ENCODE results near the gene REV1. TPM values are rescaled to one million over a fixed set of nuclear protein-coding genes. Genes with fewer than 3 reads are reported as not detected.

Gene REV1
- total RNA-seq, 1 experiment from 2014 or later, result 34.3 TPM

GRCh38 chr2:99399795-99400194 lies 90.0 kb downstream of the REV1 start:
- ChIA-PET CTCF (no interaction called here), POLR2A (no interaction called here), RAD21 (ENCODE audit: low non-redundant PET in 1 of 2, low total read pairs in 2 of 2, uncharacterized antibody in 2 of 2, unreplicated experiment in 2 of 2) (no interaction called here)
- Histone ChIP-seq H4K20me1 (ENCODE audit: insufficient read depth) (no peaks in the 10 kb centered on the region), H3K4me2 (ENCODE audit: low read length) (no peak overlapping the region), H3K4me1 (ENCODE audit: control insufficient read depth in 1 of 2, insufficient read depth in 2 of 2, low read length in 2 of 2) (peaks cover 0 to 6% of the 10 kb centered on the region in 2 experiments; a peak in 1 of 4 replicates), H3K79me2 (ENCODE audit: insufficient read depth, low read length) (no peaks in the 10 kb centered on the region; the same call in 1 of the 2 replicates), H3K9me2 (ENCODE audit: insufficient read depth) (no peaks in the 10 kb centered on the region), H3K36me3 (ENCODE audit: control insufficient read depth in 1 of 2, insufficient read depth in 2 of 2, low read length in 2 of 2) (peaks cover 50 to 72% of the 10 kb centered on the region in 2 experiments), H3K4me3 (replicated peaks in 1 of 2; ENCODE audit: low read depth in 1 of 2, low read length in 2 of 2) (no peak overlapping the region), H3K9ac (ENCODE audit: low read length) (no peak overlapping the region), H3K27me3 (ENCODE audit: insufficient read depth, low read length) (no peaks in the 10 kb centered on the region), H3K9me3 (ENCODE audit: control insufficient read depth in 1 of 2, insufficient read depth in 1 of 2, low read depth in 1 of 2, low read length in 2 of 2) (no peaks in the 10 kb centered on the region), H2AFZ (ENCODE audit: low read depth, low read length, poor library complexity, severe bottlenecking) (no peak overlapping the region), H3K27ac (ENCODE audit: low read depth, low read length) (no peak overlapping the region)
- TF ChIP-seq TCF7L2 (IDR thresholded peaks at IDR 0.05; ENCODE audit: borderline replicate concordance, extremely low read depth, insufficient read depth, insufficient read length) (no peak), EZH2 (IDR thresholded peaks at IDR 0.05) (no peak), ELF1 (IDR thresholded peaks at IDR 0.05; ENCODE audit: borderline replicate concordance, low read depth) (no peak), CBX3 (IDR thresholded peaks at IDR 0.05; ENCODE audit: low read depth) (no peak), REST (IDR thresholded peaks at IDR 0.05; ENCODE audit: low read depth) (no peak), EGR1 (IDR thresholded peaks at IDR 0.05; ENCODE audit: low read depth) (no peak)
- TF ChIP-seq, protein P1, sequence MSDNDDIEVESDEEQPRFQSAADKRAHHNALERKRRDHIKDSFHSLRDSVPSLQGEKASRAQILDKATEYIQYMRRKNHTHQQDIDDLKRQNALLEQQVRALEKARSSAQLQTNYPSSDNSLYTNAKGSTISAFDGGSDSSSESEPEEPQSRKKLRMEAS (IDR thresholded peaks at IDR 0.05), result no peak
- ATAC-seq (no peak), DNase-seq (ENCODE audit: low read depth, low spot score) (no peak)
- intact Hi-C loops (cut with micrococcal nuclease), result no loop called here
- no TSS peak for BruUV-seq (replicated peaks)
